Thymus (tissue), 11 donors: ENCODE measurements around the gene CHST3. TPM values are rescaled to one million over a fixed set of nuclear protein-coding genes. Genes with fewer than 3 reads are reported as not detected.
"Not testable (repeated sequence)": the region's sequence is repeated elsewhere in the genome, so short reads cannot be mapped to it uniquely, and the experiment has no call there.

ENCODE experiments used
- DNase-seq, 9 donors: peaks; one replicate each; pipeline ENCODE4 v3.0.0-alpha.2; 2013; ENCODE audit warnings: low spot score in 9 of 9, low read depth in 6 of 9, missing footprints in 1 of 9
- H3K27ac ChIP-seq, 2 donors: one replicate each; pipeline ENCODE4 v1.5.1; 2013; ENCODE audit warnings: control low read depth in 1 of 2, low read depth in 1 of 2, low read length in 1 of 2, mild to moderate bottlenecking in 1 of 2, moderate library complexity in 1 of 2
- H3K27me3 ChIP-seq, 2 donors: one replicate each; pipeline ENCODE4 v1.5.1; 2013; ENCODE audit warnings: low read length in 1 of 2; ENCODE audit not compliant: control insufficient read depth in 2 of 2, insufficient read depth in 1 of 2
- H3K36me3 ChIP-seq, 2 donors: one replicate each; pipeline ENCODE4 v1.5.1; 2013; ENCODE audit warnings: low read length in 1 of 2, mild to moderate bottlenecking in 1 of 2, moderate library complexity in 1 of 2; ENCODE audit not compliant: control insufficient read depth in 2 of 2, insufficient read depth in 2 of 2
- H3K4me1 ChIP-seq, 2 donors: one replicate each; pipeline ENCODE4 v1.5.1; 2013; ENCODE audit warnings: low read length in 2 of 2; ENCODE audit not compliant: control insufficient read depth in 2 of 2, insufficient read depth in 2 of 2
- H3K4me3 ChIP-seq, 2 donors: one replicate each; pipeline ENCODE4 v1.5.1; 2013; ENCODE audit warnings: low read length in 2 of 2, control low read depth in 1 of 2, mild to moderate bottlenecking in 1 of 2
- H3K9me3 ChIP-seq, 2 donors: one replicate each; pipeline ENCODE4 v1.5.1; 2013; ENCODE audit warnings: low read length in 1 of 2, mild to moderate bottlenecking in 1 of 2; ENCODE audit not compliant: control insufficient read depth in 2 of 2, insufficient read depth in 1 of 2
- WGBS: extraction: QIAGEN DNeasy Blood & Tissue Kit; methylation state at CpG from one replicate; pipeline ENCODE4 v1.1.7; 2013; 5-methylcytosine and 5-hydroxymethylcytosine counted together
- polyA plus RNA-seq: library from polyadenylated mRNA; stranded (reverse); fragments of 200-250 nt; gene quantifications from one replicate; pipeline ENCODE4 v1.2.3, GENCODE V29; 2013
- total RNA-seq: library from RNA; stranded (reverse); fragments of 120-200 nt; gene quantifications from one replicate; pipeline ENCODE4 v1.2.4, GENCODE V29; 2013
- donor health status: healthy.

CHST3 gene
- total and polyA plus RNA-seq, 2 donors: 2.5 to 5.9 TPM

- Histone ChIP-seq H3K36me3 (no peaks in the 10 kb centered on the region), H3K9me3 (no peaks in the 10 kb centered on the region), H3K4me3 (no peak overlapping the region), H3K27ac (no peak overlapping the region), H3K27me3 (peaks cover 0 to 2% of the 10 kb centered on the region in 2 donors), H3K4me1 (peaks cover 7 to 26% of the 10 kb centered on the region in 2 donors)
- DNase-seq: no peak
- WGBS: 93% methylated on average over 12 of the region's 12 CpGs
These were observed 11.9 kb downstream of the CHST3 start for GRCh38 chr10:71975871-71976725.

- H3K4me3 ChIP-seq, H3K36me3 ChIP-seq, H3K9me3 ChIP-seq, H3K27me3 ChIP-seq, DNase-seq, H3K27ac ChIP-seq: not testable (repeated sequence)
- H3K4me1 ChIP-seq: peaks cover 7 to 26% of the 10 kb centered on the region in 2 donors
- 100% methylated on average over 1 of the region's 1 CpG for WGBS
These were observed 13.4 kb downstream of the CHST3 start for GRCh38 chr10:71977614-71977903.

DNA sequence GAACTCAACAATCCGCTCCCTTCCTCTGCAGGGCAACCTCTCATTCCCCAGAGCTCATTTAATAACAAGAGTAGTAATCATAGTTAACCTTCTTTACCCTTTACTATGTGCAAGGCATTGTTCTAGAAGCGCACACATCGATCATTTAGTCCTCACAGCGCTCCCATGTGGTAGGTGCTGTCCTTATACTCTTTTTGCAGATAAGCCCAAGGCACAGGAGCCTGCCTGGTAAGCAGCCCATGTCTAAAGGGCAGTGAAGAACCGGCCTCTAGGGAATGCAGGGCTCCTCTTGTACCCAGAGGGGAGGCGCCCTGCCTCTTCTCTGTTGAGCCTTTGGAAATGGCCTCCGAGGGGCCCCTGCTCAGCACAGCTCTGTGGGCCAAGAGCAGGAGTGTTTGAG is 14.3 kb downstream of the CHST3 start:
- H3K27ac ChIP-seq: no peak overlapping the region
- H3K4me3 ChIP-seq: no peak overlapping the region
- H3K4me1 ChIP-seq: peaks cover 7 to 26% of the 10 kb centered on the region in 2 donors
- DNase-seq: no peak
- no peaks in the 10 kb centered on the region for H3K9me3 ChIP-seq
- H3K27me3 ChIP-seq: peaks cover 0 to 2% of the 10 kb centered on the region in 2 donors
- WGBS: 94% methylated on average over 7 of the region's 7 CpGs
- H3K36me3 ChIP-seq: no peaks in the 10 kb centered on the region

DNA sequence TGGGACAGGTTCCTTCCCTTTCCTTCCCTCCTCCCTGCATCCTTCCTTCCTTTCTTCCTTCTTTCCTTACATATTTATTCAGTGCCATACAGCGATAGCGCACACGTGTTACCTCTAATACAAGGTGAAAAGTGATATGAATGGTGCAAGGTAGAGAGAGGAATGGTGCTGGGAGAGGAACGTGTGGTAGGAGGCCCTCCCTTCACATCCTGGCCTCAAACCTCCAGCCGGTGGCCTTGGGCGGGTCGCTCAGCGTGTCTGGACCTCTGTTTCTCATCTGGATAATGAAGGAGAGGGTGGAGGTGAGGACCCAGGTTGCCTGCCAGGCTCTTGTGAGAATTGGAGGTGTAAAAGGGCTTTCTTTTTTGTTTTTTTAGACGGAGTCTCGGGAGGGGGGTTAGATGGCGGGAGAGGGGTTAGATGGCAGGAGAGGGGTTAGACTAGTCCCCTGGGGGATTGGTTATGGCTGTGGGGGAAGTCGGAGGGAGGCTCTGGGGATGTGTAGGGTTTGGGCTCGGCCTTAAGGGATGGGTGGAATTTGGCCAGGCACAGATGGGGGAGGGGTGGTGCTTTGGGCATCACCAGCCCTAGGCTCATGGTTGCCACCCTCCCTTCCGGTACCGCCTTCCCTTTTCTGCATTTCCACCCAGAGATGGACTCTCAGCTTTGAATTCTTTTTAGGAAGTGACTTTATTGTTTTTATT is 14.9 kb downstream of the CHST3 start:
- no peak for DNase-seq
- peaks cover 0 to 2% of the 10 kb centered on the region in 2 donors for H3K27me3 ChIP-seq
- WGBS: 97% methylated on average over 15 of the region's 15 CpGs
- H3K9me3 ChIP-seq: no peaks in the 10 kb centered on the region
- no peaks in the 10 kb centered on the region for H3K36me3 ChIP-seq
- H3K4me3 ChIP-seq: no peak overlapping the region
- H3K27ac ChIP-seq: no peak overlapping the region
- H3K4me1 ChIP-seq: peaks cover 6 to 21% of the 10 kb centered on the region in 2 donors

GRCh38 chr10:71979692-71980062 is 15.5 kb downstream of the CHST3 start:
- no peak for DNase-seq
- 96% methylated on average over 5 of the region's 5 CpGs for WGBS
- no peaks in the 10 kb centered on the region for H3K36me3 ChIP-seq
- H3K27ac ChIP-seq: no peak overlapping the region
- no peaks in the 10 kb centered on the region for H3K27me3 ChIP-seq
- no peaks in the 10 kb centered on the region for H3K9me3 ChIP-seq
- H3K4me3 ChIP-seq: no peak overlapping the region
- H3K4me1 ChIP-seq: peaks cover under 1 to 17% of the 10 kb centered on the region in 2 donors

DNA sequence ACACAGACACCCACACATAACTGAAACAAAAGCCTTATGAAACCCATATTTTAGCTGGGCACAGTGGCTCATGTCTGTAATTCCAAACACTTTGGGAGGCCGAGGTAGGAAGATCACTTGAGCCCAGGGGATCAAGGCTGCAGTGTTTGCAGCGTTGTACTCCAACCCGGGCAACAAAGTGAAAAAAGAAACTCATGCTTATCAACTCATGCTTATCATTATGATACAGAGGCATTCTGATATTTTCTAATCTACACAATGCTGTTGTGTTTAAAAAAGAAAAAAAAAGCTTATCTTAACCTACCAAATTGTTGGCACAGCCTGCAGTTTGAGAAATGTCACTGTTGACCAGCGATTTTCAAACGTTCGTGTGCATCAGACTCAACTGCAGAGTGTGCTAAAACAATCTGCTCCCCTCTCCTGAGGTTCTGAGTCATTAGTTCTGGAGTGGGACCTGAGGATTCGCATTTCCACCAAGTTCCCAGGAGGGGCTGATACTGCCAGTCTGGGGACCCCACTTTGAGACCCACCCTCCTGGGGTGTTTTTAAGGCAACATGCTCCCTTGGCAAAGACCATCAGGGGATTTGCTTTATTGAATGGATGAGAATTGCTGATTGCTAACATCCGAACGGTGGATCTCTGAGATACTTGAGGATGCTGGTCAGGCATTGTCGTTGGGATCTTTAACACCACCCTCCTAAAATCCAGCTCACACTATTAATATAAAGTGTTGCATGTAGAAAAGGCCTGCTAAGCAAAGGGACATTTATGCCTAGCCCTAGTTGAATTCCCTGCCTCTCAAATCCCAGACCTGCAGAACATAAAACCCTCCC is 16.2 kb downstream of the CHST3 start:
- Histone ChIP-seq H3K27ac (no peak overlapping the region), H3K36me3 (no peaks in the 10 kb centered on the region), H3K27me3 (no peaks in the 10 kb centered on the region), H3K4me1 (peaks cover 0 to 23% of the 10 kb centered on the region in 2 donors), H3K9me3 (no peaks in the 10 kb centered on the region), H3K4me3 (no peak overlapping the region)
- 92% methylated on average over 10 of the region's 10 CpGs for WGBS
- DNase-seq: no peak

GRCh38 chr10:71981015-71981875 is 17.1 kb downstream of the CHST3 start:
- WGBS: 93% methylated on average over 14 of the region's 14 CpGs
- DNase-seq: no peak
- Histone ChIP-seq H3K27me3 (no peaks in the 10 kb centered on the region), H3K36me3 (no peaks in the 10 kb centered on the region), H3K9me3 (no peaks in the 10 kb centered on the region), H3K4me1 (peaks cover 0 to 19% of the 10 kb centered on the region in 2 donors), H3K4me3 (no peak overlapping the region), H3K27ac (no peak overlapping the region)

DNA sequence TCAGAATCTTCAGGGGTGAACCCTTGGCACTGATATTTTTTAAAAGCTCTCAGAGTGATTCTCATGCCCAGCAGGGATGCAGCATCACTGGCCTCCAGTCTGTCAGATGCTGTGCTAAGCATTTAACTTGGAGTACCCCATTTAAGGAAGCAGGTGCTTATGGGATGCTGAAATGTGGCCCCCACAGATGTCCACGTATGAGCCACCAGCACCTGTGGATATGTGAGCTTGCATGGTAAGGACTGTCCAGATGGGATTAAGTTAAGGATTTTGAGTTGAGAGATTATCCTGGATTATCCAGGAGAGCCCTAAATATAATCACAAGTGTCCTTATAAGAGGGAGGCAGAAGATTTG is 17.7 kb downstream of the CHST3 start:
- no peak overlapping the region for H3K27ac ChIP-seq
- H3K4me3 ChIP-seq: no peak overlapping the region
- 90% methylated on average over 1 of the region's 1 CpG for WGBS
- no peak for DNase-seq
- no peaks in the 10 kb centered on the region for H3K36me3 ChIP-seq
- no peaks in the 10 kb centered on the region for H3K9me3 ChIP-seq
- no peaks in the 10 kb centered on the region for H3K27me3 ChIP-seq
- H3K4me1 ChIP-seq: peaks cover 0 to 21% of the 10 kb centered on the region in 2 donors
